CD14-positive monocyte (primary cell): Measurements from ENCODE around the gene TRPM6. TPM values are rescaled to one million over a fixed set of nuclear protein-coding genes. Genes with fewer than 3 reads are reported as not detected.

Source experiments
- DNase-seq, 3 donors: peaks; one replicate each; pipeline ENCODE4 v3.0.0-alpha.2; 2011 to 2022
- H2AFZ ChIP-seq: 2 replicates; pipeline ENCODE4 v1.6.0; 2012; ENCODE audit warnings: mild to moderate bottlenecking, low read depth, low read length, inconsistent platforms; ENCODE audit not compliant: insufficient read depth, poor library complexity, severe bottlenecking
- H3K27ac ChIP-seq, 2 donors: 1 replicate in 1 of 2; 2 replicates in 1 of 2; pipeline ENCODE4 v1.5.1; 2012 to 2013; ENCODE audit warnings: low read length in 2 of 2, control low read depth in 1 of 2, inconsistent platforms in 1 of 2, low read depth in 1 of 2, mild to moderate bottlenecking in 1 of 2
- H3K27me3 ChIP-seq, 2 donors: one replicate each; pipeline versions ENCODE4 v1.6.0 to v1.6.1; 2011 to 2013; ENCODE audit warnings: low read length in 2 of 2; ENCODE audit not compliant: control insufficient read depth in 2 of 2, insufficient read depth in 2 of 2
- H3K36me3 ChIP-seq, 2 donors: replicated peaks in 1 of 2; 1 replicate in 1 of 2; 2 replicates in 1 of 2; pipeline versions ENCODE4 v1.5.1 to v1.6.1; 2012 to 2013; ENCODE audit warnings: low read length in 2 of 2, control low read depth in 1 of 2, inconsistent platforms in 1 of 2, mild to moderate bottlenecking in 1 of 2; ENCODE audit not compliant: insufficient read depth in 2 of 2, control insufficient read depth in 1 of 2
- H3K4me1 ChIP-seq, 2 donors: 1 replicate in 1 of 2; 2 replicates in 1 of 2; pipeline versions ENCODE4 v1.5.1 to v1.6.1; 2012 to 2013; ENCODE audit warnings: low read length in 2 of 2, control low read depth in 1 of 2, inconsistent platforms in 1 of 2, mild to moderate bottlenecking in 1 of 2, moderate library complexity in 1 of 2; ENCODE audit not compliant: insufficient read depth in 2 of 2, control insufficient read depth in 1 of 2
- H3K4me2 ChIP-seq: replicated peaks from 2 replicates; pipeline ENCODE3; 2012; ENCODE audit warnings: low read length, moderate library complexity, mild to moderate bottlenecking; ENCODE audit not compliant: poor library complexity, severe bottlenecking; ENCODE audit errors: extremely low read depth
- H3K4me3 ChIP-seq, 3 experiments: fragments of 200-600 bp in 1 of 3; sonication (generic) in 1 of 3; replicated peaks in 1 of 3; 1 replicate in 2 of 3; 2 replicates in 1 of 3; pipeline ENCODE4 v1.5.1; 2011 to 2013; ENCODE audit warnings: low read length in 3 of 3, mild to moderate bottlenecking in 3 of 3, control low read depth in 2 of 3, low read depth in 2 of 3, inconsistent platforms in 1 of 3, moderate library complexity in 1 of 3
- H3K79me2 ChIP-seq: 2 replicates; pipeline ENCODE4 v1.6.0; 2012; ENCODE audit warnings: mild to moderate bottlenecking, control low read depth, inconsistent platforms, low read length, moderate library complexity; ENCODE audit not compliant: insufficient read depth
- H3K9ac ChIP-seq: 2 replicates; pipeline ENCODE4 v1.6.0; 2017; ENCODE audit warnings: low read length, mild to moderate bottlenecking; ENCODE audit not compliant: insufficient read depth, poor library complexity, severe bottlenecking
- H3K9me3 ChIP-seq, 2 donors: replicated peaks in 1 of 2; 1 replicate in 1 of 2; 2 replicates in 1 of 2; pipeline versions ENCODE4 v1.5.1 to v1.6.1; 2012 to 2013; ENCODE audit warnings: low read length in 2 of 2, control low read depth in 1 of 2; ENCODE audit not compliant: control insufficient read depth in 1 of 2, insufficient read depth in 1 of 2
- H4K20me1 ChIP-seq: 2 replicates; pipeline ENCODE4 v1.6.0; 2012; ENCODE audit warnings: mild to moderate bottlenecking, low read length, control low read depth, moderate library complexity; ENCODE audit not compliant: insufficient read depth
- H3K27ac Mint-ChIP-seq, 7 donors: one replicate each; pipeline ENCODE4 v1.8.0; 2020; ENCODE audit warnings: mild to moderate bottlenecking in 7 of 7, mixed read lengths in 7 of 7, moderate library complexity in 6 of 7, inconsistent platforms in 2 of 7
- H3K27me3 Mint-ChIP-seq, 3 donors: one replicate each; pipeline ENCODE4 v1.8.0; 2021 to 2022; ENCODE audit warnings: low read depth in 3 of 3, mild to moderate bottlenecking in 3 of 3, mixed read lengths in 3 of 3, moderate library complexity in 3 of 3, inconsistent platforms in 1 of 3
- H3K36me3 Mint-ChIP-seq, 2 donors: one replicate each; pipeline ENCODE4 v1.8.0; 2020; ENCODE audit warnings: mixed read lengths in 2 of 2, inconsistent platforms in 1 of 2, mild to moderate bottlenecking in 1 of 2
- H3K4me1 Mint-ChIP-seq: one replicate; pipeline ENCODE4 v1.8.0; 2020; ENCODE audit warnings: mild to moderate bottlenecking, mixed read lengths
- H3K4me3 Mint-ChIP-seq, 2 donors: one replicate each; pipeline ENCODE4 v1.8.0; 2020; ENCODE audit warnings: mild to moderate bottlenecking in 2 of 2, mixed read lengths in 2 of 2, moderate library complexity in 1 of 2
- H3K9me3 Mint-ChIP-seq, 7 donors: one replicate each; pipeline ENCODE4 v1.8.0; 2020 to 2022; ENCODE audit warnings: mixed read lengths in 7 of 7, mild to moderate bottlenecking in 6 of 7, moderate library complexity in 6 of 7, inconsistent platforms in 2 of 7
- WGBS: methylation state at CpG from one replicate; pipeline ENCODE4 v1.1.5; 2013; ENCODE audit warnings: missing lambda C conversion rate; ENCODE audit not compliant: insufficient coverage; 5-methylcytosine and 5-hydroxymethylcytosine counted together
- intact Hi-C, 2 donors: fragments of 100-400 bp; cut with micrococcal nuclease; formaldehyde crosslinking; loops; one replicate each; pipeline versions ENCODE4 v1.15.0 to v1.15.1; 2023
- polyA plus RNA-seq, 3 donors: library from polyadenylated mRNA; depleted of rRNA in 1 of 3; unstranded in 2 of 3; stranded (reverse) in 1 of 3; fragments of 300-500 nt in 2 of 3; fragments of >200 nt in 1 of 3; fragmentation: Illumina TruSeq in 2 of 3; gene quantifications; 1 replicate in 2 of 3; 2 replicates in 1 of 3; pipeline ENCODE4 v1.2.3, GENCODE V29; 2012 to 2021
- small RNA-seq: library from RNA; depleted of rRNA; stranded (forward); fragments of <200 nt; gene quantifications from one replicate; pipeline ENCODE3, GENCODE V24; 2012; ENCODE audit warnings: low read depth; ENCODE audit not compliant: insufficient read length
- TF ChIP-seq, protein P1 (sequence below): fragments of 200-600 bp; IDR thresholded peaks from one replicate; pipeline ENCODE4 v1.8.0; 2022; ENCODE audit warnings: antibody characterized with exemption, mild to moderate bottlenecking

TRPM6 gene
- polyA plus RNA-seq, 3 donors = not detected

DNA sequence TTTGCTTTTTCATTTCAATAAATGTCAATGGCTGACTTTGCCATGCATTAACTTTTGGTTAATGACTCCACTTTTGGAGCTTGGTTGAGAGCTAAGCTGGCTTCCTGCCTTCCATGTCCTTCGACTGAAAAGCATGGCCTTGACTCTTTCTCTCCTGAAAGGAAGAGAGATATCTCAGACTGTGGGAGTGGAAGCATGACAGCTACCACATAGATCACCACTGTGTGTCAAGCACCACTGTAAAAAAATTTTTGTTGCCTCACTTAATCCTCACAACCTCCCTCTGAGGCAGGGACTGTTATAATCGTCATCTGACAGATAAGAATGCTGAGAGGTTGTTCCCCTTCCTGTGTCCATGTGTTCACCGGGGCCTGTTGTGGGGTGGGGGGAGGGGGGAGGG lies 205.8 kb downstream of the TRPM6 start:
- H4K20me1 ChIP-seq = no peaks in the 10 kb centered on the region
- no CpG with 5 or more reads among the region's 3 CpGs for WGBS
- Mint-ChIP-seq H3K27me3 (no peaks in the 10 kb centered on the region), H3K4me1 (no peaks in the 10 kb centered on the region), H3K4me3 (no peak overlapping the region), H3K27ac (no peak overlapping the region), H3K9me3 (peaks cover 0 to 3% (median 0%) of the 10 kb centered on the region in 7 donors), H3K36me3 (no peaks in the 10 kb centered on the region)
- intact Hi-C loops = no loop called here
- H3K27ac ChIP-seq = no peak overlapping the region
- no peaks in the 10 kb centered on the region for H3K27me3 ChIP-seq
- no peak overlapping the region for H3K4me2 ChIP-seq
- TF ChIP-seq, protein P1, sequence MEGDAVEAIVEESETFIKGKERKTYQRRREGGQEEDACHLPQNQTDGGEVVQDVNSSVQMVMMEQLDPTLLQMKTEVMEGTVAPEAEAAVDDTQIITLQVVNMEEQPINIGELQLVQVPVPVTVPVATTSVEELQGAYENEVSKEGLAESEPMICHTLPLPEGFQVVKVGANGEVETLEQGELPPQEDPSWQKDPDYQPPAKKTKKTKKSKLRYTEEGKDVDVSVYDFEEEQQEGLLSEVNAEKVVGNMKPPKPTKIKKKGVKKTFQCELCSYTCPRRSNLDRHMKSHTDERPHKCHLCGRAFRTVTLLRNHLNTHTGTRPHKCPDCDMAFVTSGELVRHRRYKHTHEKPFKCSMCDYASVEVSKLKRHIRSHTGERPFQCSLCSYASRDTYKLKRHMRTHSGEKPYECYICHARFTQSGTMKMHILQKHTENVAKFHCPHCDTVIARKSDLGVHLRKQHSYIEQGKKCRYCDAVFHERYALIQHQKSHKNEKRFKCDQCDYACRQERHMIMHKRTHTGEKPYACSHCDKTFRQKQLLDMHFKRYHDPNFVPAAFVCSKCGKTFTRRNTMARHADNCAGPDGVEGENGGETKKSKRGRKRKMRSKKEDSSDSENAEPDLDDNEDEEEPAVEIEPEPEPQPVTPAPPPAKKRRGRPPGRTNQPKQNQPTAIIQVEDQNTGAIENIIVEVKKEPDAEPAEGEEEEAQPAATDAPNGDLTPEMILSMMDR = no peak
- H3K4me3 ChIP-seq = no peak overlapping the region
- H2AFZ ChIP-seq = no peak overlapping the region
- no peak for DNase-seq
- H3K79me2 ChIP-seq = no peaks in the 10 kb centered on the region
- H3K4me1 ChIP-seq = no peaks in the 10 kb centered on the region
- no peaks in the 10 kb centered on the region for H3K36me3 ChIP-seq
- H3K9me3 ChIP-seq = no peaks in the 10 kb centered on the region
- H3K9ac ChIP-seq = no peak overlapping the region

DNA sequence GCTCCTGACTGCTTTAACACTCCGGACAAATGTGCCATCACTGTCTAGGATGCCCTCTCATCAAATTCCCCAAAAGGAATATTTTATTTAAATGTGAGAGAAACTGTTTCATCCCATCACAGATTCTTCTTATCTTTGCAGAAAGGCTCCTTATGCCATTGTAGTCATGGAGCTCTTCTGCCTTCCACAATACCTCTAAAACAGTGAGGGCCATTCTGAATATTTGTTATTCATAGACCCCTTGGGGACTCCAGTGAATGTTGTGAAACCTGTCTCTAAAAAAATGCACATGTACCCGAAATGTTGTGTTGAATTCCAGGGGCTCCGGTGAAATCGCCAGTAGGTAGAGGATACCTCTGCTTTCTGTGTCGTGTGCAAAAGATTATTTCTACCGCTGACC lies 213.6 kb downstream of the TRPM6 start:
- no peak overlapping the region for H3K27ac Mint-ChIP-seq
- H3K4me1 Mint-ChIP-seq = no peaks in the 10 kb centered on the region
- Histone ChIP-seq H3K4me1 (no peaks in the 10 kb centered on the region), H3K79me2 (no peaks in the 10 kb centered on the region), H3K4me2 (no peak overlapping the region), H3K36me3 (no peaks in the 10 kb centered on the region), H2AFZ (no peak overlapping the region), H3K27ac (no peak overlapping the region), H3K4me3 (no peak overlapping the region), H3K9ac (no peak overlapping the region), H3K27me3 (no peaks in the 10 kb centered on the region), H3K9me3 (no peaks in the 10 kb centered on the region), H4K20me1 (no peaks in the 10 kb centered on the region)
- DNase-seq = no peak
- TF ChIP-seq, protein P1 = no peak
- no peaks in the 10 kb centered on the region for H3K36me3 Mint-ChIP-seq
- H3K4me3 Mint-ChIP-seq = no peak overlapping the region
- peaks cover 0 to 3% (median 0%) of the 10 kb centered on the region in 7 donors for H3K9me3 Mint-ChIP-seq
- H3K27me3 Mint-ChIP-seq = peaks cover 0 to 2% (median 2%) of the 10 kb centered on the region in 3 donors
- WGBS = 76% methylated on average over 3 of the region's 6 CpGs
- intact Hi-C loops = no loop called here

Small RNA genes lying within 50 kb of the gene (small RNA-seq; reads per million reads assigned to genes)
- not detected for gene RNU6-445P

Other genes with a start within 250 kb of the TRPM6 start
- 1 to 10 TPM in 1 of 3 donors, under 1 TPM in 2; 0.44 to 1.1 (median 0.47) TPM for gene C9orf40, start 65.0 kb upstream of the TRPM6 start, polyA plus RNA-seq
- gene CARNMT1, start 140.4 kb upstream of the TRPM6 start, polyA plus RNA-seq = 1 to 10 TPM; 2.3 to 5.5 (median 3.9) TPM
- gene NMRK1, start 200.2 kb upstream of the TRPM6 start, polyA plus RNA-seq = 1 to 10 TPM; 4.3 to 9.8 (median 9.3) TPM
- 100 to 1,000 TPM in 2 of 3 donors, 10 to 100 TPM in 1; 59.8 to 296 (median 240) TPM for gene OSTF1, start 200.6 kb upstream of the TRPM6 start, polyA plus RNA-seq